ENCODE measurements around the gene MOB1A.
A peak's percentile ranks its signal among the peaks of the same experiment; 100 is the strongest.
"Not testable (repeated sequence)": the region's sequence is repeated elsewhere in the genome, so short reads cannot be mapped to it uniquely, and the experiment has no call there.

The MOB1A gene

DNA sequence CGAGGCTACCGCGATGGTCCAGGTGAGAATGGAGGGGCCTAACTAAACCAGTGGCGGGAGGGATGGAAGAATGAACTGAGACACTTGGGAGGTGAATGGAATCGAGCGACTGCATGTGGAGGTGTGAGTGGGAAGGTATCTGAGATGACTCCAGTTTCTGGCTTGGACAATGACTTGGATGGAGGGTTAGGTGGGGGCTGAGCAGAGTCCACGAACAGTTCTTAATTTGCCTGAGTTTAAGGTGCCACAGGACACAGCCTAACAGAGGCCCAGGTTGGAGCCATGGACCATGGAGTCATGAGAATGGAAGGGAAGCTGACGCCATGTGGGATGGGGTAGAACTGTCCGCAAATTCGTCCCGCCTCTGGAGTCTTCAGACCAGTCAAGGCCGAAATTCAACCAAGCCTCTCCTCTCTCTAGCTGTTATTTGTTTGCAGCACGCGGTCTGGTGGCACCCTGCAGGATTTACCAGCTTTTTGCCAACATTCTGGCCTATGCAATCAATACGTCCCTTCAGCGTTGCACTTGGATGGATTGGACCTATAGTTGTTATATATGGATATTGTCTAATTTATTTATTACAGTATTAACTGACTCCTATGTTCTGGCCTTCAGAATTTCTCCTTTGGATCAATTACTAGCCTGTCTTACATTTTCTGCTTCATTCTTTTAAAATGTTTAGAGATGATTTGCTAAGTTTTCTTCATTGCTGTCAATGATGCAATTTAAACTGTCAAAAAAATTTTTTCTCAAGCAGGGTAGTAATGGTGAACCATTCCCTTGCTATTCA is 30.0 kb downstream of the MOB1A start:
- peak; percentile 11 for DNase-seq (ENCODE audit: low spot score)

DNA sequence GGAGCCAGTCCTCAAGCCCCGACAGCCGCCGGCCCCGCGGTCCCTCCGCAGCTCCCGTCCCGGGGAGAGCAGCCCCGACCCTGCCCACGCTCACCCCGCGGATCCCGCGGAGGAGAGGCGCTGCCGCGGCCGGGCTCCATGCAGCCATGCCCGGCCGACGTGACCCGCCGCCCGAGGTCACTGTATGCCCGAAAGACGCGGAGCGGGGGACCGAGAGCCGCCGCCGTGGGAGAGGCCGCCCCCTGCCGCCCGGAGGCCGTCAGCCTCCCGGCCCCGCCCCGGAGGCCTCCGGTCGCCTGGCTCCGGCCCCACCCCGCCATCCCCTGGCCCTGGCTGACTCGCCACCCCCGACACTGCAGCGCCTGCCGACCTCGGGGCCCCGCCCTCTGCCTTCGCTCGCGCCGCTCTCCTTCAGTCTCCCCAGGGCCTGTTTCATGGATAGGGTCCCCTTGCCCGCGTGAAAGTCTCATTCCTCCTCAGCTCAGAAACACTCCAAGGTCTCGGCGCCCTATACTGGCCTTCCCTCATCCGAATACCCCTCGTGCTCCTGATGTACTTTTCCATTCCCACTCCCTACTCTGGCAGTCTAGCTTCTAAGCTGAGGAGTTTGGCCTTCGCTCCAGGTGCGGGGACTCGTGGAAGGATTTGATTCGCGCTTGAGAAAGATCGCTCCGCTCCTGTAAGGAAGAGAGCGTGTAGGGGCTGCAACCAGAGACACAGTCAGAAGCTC is 30.8 kb downstream of the MOB1A start, which contains the start of gene BOLA3:
Gene BOLA3 (minus strand): TSS at position 186 of the 730 bp plus-strand sequence. CDS start 38 bp downstream, at position 148.
- DNase-seq (ENCODE audit: low spot score), result peak; percentile 79

DNA sequence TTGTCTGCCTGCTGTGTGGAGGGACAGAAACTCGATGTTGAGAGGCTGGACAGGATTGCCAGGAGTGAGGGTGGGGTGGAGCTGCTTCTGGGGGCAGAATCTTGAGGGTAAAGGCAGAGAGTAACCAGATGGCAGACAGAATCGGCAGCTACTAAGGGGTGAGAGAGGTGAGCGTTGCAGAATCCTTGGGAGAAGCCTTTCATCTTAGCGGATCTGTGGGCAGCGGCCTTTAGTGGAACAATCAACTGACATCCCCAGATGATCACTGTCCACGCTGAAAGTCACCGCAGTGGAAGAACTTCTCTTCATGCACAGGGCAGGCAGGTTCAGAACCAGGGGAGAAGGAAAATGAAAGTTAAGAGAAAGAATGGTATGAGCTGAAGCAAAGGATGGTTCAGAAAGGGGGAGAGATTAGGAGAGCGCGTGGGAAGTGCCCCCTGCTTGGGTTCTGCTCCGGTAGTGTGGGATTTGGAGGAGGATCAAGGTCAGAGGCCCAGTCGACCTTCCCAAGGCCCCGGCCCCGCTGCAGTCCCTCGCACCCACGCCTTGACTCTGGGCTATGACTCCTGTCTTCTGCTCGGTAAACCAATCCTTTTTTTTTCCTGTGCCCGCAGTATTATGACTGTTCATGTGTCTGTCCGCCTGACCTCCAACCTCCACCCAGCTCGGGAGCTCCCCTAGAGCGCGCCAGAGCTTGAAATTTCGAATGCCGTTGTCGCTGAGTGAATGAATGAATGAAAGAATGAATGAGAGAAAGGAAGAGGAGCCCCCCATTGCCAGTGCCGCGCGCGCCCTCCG is 31.6 kb downstream of the MOB1A start:
- peak; percentile 19 for DNase-seq (ENCODE audit: low spot score)

DNA sequence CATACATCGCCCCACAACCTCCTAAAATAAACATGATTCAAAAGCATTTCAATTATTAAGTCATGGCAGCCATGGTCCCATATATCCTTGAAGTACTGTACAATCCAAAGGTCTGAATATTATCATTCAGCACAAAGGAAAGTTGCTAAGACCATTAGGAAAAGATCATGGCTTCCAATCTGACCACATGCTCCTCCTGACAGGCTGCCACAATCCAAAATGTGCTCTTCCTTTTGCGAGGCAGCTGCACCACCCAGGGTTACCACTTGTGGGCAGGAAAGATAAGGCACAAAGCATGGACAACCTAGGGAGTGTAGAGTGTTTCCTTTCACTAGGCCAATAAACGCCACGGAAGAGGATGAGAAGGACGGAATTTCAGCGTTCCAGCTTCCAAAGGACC is 36.3 kb downstream of the MOB1A start:
- no peak for DNase-seq (ENCODE audit: low spot score)

DNA sequence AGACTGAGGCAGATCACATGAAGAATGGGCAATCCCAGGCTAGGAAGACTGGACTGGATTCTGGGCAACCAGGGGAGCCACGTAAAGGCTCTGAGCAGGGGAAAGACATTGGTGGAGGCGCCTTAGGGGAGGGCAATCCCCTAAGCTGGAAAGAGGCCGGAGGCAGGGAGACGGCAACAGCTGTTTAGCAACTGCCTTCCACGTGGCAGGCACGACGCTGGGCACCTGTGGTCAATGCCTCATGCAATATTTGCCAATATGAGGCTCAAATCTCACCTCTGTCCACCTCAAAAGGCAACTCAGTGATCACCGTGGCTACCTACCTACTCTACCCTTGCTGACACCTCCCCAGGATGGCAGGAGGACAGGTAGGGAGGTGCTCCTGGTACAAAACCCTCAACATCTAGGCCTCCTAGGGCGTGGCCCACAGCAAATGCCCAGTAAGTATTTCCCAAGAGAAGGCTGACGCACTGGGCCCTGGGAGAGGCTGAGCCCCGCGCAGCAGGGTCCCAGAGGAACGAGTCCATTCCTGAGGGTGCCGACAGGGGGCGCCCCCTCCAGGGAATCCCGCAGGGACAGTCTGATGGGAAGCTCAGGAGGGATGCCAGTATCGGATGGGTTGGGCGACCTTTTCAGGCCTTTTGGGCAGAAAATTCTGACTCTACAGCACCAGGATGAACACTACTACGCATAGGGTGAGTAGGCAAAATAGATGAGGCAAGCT is 39.9 kb downstream of the MOB1A start:
- no peak for DNase-seq (ENCODE audit: low spot score)

DNA sequence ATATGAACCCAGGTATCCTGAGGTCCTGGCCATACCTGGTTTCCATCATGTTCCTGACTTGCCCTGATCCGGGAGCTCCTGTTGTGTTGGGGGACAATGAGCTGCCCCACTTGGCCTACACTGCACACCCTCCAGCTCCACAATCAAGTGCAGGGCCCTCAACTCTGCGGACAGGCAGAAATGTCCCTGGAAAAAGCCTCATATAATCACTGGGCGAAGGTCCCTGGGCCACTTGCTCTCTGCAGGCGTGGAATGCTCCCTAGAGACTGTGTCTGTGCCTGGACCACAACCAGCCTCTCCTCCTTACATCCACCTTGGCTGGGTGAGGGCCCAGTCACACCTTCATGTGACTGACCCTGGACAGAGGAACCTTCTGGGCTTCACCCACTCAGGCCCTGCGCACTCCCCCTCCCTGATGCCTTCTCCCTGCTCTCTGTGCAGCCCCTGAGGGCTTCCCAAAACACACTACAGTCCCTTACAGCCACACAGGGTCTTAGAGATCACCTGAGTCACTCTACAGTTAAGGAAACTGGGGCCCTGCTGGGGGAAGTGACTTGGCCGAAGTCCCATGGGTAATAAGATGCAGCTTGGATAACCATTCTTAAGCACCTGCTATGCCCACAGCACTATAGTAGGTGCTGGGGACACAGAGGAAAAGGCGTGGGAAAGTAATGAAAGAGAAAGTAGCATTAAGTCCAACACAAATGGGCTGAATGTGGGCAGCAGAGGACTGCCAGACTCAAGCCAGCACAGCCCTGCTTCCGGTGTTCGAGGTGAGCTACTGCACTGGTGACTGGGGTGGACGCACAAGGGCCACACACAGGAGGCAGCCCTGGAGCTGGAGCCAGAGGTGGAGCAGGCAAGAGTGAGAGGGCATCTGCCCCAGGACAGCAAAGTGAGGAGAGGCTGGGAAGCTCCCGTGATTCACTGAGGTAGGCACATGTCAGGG is 40.8 kb downstream of the MOB1A start:
- DNase-seq (ENCODE audit: low spot score), result no peak

DNA sequence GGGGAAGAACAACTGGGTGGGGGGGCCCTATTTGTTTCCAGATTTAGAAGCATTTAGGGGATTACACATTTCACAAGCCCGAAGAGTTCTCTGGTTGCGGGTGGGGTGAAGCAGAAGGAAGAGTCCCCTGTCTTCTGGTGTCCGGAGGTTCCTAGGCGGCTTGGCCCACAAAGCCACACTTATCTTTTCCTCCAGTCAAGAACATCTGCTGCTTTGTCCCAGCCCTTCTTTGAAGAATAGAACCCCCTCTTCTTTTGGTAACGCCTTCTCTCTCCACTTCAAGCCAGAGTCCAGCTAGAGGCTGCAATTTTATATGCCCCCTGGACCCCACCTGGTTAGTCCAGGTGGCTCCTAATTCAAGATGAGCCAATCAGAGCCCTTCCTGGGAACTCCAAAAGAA is 46.8 kb downstream of the MOB1A start:
- no peak for DNase-seq (ENCODE audit: low spot score)

DNA sequence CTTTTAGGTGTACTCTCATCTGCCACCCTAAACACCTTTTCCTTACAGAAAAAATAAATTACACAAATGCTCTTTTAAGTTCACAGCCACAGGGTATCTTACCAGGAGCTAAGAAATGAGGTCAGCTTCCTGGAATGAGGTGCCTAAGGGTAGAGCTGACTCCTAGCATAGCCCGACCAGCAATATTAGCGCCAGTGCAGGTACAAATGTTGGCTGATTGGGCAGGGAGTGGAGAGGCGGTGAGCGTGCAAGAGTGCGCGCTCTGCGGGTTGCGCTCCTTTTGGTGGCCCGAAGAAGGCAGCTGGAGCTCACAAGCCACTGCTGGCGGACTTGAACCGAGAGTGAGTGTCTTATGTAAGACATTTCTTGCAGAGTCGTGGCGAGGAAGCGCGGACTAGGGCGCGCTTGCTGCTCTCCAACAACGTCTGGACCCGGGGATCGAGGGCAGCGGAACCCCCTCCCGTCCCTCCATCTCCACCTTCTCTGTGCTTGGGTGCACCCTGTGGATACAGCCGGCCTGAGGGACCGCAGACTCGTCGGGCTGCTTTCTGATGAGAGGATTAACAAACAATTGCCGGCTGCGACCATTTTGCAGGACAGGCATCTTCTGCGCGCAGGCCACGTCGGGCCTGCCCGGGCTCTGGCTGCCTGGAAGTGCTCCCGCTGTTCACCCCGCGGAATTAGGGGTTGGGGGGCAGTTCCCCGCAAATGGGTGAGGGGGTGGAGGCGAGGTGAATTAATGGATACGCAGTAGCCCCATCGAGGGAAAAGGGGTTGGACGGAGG is 48.3 kb downstream of the MOB1A start:
- no peak for DNase-seq (ENCODE audit: low spot score)

DNA sequence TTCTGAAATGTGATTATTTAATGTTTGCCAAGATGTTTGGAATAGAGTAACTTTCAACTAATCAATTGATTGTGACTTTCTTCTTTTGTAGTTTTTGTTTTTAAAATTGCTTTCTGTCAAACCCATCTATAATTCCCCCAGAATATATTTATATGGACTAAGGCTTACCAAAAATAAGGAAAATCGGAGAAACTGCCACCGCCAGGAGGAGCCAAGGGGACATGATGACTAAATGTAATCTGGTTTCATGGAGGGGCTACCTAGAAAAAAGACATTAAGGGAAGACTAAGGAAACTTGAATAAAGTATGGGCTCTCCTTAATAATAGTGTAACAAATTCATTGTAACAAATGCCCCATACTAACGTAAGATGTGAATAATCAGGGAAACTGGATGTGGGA is 50.5 kb downstream of the MOB1A start:
- DNase-seq (ENCODE audit: low spot score), result no peak

DNA sequence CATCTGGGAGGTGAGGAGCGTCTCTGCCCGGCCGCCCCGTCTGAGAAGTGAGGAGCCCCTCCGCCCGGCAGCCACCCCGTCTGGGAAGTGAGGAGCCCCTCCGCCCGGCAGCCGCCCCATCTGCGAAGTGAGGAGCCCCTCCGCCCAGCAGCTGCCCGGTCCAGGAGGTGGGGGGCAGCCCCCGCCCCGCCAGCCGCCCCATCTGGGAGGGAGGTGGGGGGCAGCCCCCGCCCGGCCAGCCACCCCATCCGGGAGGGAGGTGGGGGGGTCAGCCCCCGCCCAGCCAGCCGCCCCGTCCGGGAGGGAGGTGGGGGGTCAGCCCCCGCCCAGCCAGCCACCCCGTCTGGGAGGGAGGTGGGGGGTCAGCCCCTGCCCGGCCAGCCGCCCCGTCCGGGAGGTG is 54.7 kb downstream of the MOB1A start:
- not testable (repeated sequence) for DNase-seq (ENCODE audit: low spot score)

DNA sequence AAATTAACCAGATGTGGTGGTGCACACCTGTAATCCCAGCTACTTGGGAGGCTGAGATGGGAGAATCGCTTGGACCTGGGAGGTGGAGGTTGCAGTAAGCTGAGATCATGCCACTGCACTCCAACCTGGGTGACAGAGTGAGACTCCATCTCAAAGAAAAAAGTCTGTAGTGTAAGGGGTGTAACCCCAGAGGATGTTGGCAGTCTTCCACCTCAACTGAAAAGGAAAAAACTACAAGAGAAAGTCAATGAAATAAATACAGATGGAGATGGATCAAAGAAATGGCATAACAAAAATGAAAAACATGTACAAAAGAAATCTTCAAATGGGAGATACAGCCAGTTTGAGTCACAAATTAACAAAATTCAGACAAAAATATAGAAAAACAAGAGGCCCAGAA is 56.8 kb downstream of the MOB1A start:
- DNase-seq (ENCODE audit: low spot score), result not testable (repeated sequence)

DNA sequence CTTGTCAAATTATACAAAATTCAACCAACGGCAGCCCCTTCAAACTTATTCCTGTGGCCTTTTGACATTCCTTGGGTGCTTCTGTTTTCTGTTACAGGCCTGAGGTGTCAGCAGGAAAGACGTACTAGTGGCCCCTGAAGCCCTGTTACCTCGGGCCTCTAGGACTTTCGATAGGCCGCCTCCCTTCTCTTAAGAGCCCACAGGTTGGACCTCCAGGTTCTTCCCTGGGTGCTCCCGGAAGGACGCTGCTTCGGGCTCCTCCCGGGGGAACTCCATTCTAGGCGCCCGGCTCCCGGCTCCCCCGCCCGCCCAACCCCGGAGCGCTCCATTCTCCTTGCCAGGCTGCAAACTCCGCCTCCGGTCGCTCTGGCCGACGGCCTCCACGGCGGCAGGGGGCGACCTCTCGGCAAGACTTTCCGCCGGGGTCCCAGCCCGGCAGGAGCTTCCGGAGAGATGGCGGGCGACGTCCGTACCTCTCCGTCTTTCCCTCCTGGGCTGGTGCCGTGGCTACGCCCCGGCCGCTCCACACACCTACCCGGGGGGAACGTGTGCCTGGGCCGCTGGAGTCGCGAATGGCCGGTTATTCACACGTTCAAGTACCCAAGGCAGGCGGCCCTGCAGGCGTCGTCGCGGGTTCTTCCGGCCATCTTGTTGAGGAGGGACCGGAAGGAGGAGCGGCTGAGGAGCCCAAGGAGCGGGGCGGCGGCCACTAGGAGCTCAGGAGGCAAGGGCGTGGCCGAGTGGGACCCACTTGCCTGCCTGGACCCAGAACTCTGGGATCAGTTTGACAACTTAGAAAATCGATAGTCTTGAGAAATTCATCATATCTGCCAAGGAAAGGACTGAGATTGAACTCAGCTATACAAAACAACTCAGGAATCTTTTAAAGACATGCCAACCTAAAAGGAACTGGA is 58.5 kb downstream of the MOB1A start:
- DNase-seq (ENCODE audit: low spot score), result peak; percentile 76

DNA sequence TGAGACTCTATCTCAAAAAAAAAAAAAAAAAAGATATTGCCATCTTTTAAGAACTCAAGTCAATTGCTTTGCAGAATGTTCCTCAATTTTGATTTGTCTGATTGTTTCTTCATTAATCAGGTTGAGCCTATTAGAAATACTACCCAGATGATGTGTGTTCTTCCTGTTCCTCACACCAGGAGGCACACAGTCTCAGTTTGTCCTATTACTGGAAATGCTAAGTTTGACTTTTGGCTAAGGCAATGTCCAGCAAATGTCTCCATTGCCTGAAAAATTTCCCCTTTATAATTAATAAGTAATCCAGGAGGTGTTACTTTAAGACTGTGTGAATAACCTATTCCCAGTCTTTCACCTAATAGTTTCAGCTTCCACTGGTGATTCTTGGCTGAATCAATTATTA is 59.3 kb downstream of the MOB1A start:
- no peak for DNase-seq (ENCODE audit: low spot score)

DNA sequence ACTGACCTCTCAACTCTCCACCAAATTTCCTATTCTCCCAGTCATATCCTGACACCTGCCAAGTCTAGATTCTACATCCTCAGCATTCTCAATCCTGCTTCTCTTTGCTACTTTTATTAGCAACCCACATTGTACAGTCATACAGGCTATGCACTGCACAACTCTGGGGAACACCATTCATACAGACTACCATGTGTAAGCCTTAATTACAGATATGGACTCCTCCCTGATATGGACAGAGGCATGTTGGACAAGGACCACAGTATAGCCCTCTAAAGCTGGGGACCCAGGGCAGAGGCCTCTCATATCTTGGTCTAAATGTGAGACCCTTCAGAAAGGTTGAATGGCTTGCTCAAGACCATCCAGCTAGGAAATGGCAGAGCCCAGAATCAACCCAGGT is 67.3 kb downstream of the MOB1A start:
- no peak for DNase-seq (ENCODE audit: low spot score)

DNA sequence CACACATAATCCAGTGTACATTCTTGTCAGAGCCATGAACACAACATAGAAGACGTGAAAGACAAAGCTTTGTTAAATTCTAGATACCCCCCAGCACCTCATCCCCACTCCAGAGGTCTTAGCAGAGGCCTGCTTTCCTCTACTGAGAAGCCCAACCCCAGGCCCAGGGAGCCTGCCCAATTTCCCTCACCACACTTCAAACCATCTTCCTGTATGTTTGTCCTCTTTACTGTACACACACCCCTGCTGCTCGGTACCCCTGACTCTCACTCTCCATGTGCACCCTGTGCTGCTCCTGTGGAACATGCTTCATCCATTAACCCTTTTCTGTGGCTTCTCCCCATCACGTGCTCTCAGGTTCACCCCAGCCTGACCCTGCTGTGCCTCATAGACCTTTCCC is 68.1 kb downstream of the MOB1A start:
- no peak for DNase-seq (ENCODE audit: low spot score)

DNA sequence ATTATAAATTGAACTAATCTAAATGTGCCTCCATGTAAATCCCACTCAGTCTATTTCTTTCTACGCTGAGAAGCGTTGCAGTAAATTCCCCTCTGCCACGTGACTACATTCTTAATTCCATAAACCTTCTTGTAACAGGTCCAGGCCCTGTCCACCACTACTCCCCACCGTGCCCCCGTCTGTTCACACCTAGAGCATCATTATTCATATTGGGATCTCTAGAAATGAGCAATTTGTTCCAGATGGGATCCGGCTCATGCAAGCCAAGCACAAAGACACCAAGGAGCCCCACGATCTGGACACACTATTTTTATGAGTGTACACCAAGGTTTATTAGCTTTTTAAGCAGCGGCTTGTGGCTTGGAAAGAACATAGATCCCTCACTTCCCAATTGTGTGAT is 69.1 kb downstream of the MOB1A start:
- DNase-seq (ENCODE audit: low spot score), result no peak

DNA sequence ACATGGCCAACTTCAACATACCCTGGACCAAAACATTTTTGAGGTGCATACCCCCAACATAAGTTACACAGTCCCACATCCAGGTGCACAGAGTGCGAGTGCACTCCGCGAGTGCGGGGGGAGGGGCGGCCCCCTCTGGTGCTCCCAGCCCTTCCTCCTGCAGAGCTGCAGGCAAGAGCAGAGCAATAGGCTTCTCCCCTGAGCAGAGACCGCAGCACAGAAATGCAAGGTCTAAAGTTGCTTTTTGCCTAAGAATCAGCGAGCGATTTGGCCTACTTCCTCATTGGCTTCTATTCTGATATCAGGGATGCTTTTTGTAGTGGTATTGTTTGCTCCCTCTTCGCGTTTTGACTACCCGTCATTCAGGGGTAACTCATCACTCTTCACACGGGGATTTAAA is 71.6 kb downstream of the MOB1A start:
- no peak for DNase-seq (ENCODE audit: low spot score)

DNA sequence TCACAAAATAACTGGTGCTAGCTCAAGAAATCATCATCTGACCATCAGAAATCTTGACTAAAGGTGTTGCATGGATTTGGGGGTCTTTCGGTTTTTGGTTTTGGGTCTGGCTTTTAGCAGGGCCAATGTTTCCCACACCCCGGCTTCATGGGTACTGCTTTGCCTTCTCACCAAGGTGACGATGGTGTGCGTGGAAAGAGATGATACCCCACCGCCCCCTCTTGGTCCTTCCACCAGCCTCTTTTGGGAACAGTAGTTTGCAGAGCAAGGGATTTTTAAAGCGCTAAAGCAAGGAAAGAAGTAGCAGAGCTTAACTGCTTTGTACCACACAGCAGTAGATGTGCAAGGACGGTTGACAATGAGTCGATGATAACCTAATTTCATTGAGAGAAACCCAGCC is 73.3 kb downstream of the MOB1A start:
- DNase-seq (ENCODE audit: low spot score), result no peak

DNA sequence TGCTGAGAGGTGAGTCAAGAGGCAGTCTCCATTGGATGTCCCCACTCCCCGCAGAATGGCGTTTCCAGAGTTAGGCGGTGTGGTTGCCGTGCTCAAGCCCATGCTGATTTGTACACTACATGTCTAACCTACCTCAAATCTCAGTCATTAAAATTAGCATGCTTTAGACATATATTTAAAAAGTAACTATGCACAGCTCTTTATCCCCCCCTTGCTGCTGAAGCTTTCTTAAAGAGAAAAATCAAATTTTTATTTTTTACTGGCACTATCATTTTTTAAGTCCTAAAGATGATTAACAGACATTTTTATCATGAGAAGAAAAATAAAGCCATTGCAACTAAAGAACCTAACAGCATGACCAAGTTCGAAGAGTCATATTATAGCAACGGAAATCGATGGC is 73.8 kb downstream of the MOB1A start:
- DNase-seq (ENCODE audit: low spot score), result no peak

All from pons (tissue), 1 donor.